Caco-2 (cell line): Measurements from ENCODE around the gene COL17A1. TPM values are rescaled to one million over a fixed set of nuclear protein-coding genes. Genes with fewer than 3 reads are reported as not detected.

Source experiments
- BruUV-seq: library from RNA; stranded (reverse); fragments of 400-500 nt; replicated peaks from 2 replicates; lab custom pipeline; 2021; lab: Mats Ljungman, UMichigan
- CTCF ChIA-PET: fragments of 300-600 bp; sonication (Branson Sonifier 250); formaldehyde crosslinking; loops from one replicate; lab custom pipeline; 2022; ENCODE audit warnings: antibody characterized with exemption; lab: Charles Lee
- POLR2A ChIA-PET: fragments of 300-600 bp; sonication (Branson Sonifier 250); formaldehyde crosslinking; loops from one replicate; lab custom pipeline; 2022; ENCODE audit warnings: antibody characterized with exemption; lab: Charles Lee
- DNase-seq, 2 experiments: peaks; one replicate each; pipeline versions ENCODE4 v3.0.0 to v3.0.0-alpha.2; 2020 to 2022
- H3K27me3 ChIP-seq: replicated peaks from 2 replicates; pipeline ENCODE4 v1.6.0; 2011; ENCODE audit warnings: low read length; ENCODE audit not compliant: control insufficient read depth, insufficient read depth
- H3K36me3 ChIP-seq: 2 replicates; pipeline ENCODE4 v1.5.1; 2011; ENCODE audit warnings: low read length; ENCODE audit not compliant: control insufficient read depth, insufficient read depth
- H3K4me1 ChIP-seq: fragments of 250-450 bp; sonication (Bioruptor Pico); 2 replicates; pipeline ENCODE4 v1.5.1; 2020; ENCODE audit warnings: mild to moderate bottlenecking
- H3K4me3 ChIP-seq: 2 replicates; pipeline ENCODE4 v1.5.1; 2011; ENCODE audit warnings: low read depth, mild to moderate bottlenecking, control low read depth, low read length
- H3K9me3 ChIP-seq: fragments of 250-450 bp; sonication (Bioruptor Pico); 2 replicates; pipeline ENCODE4 v1.5.1; 2020; ENCODE audit warnings: mild to moderate bottlenecking, moderate library complexity
- H3K27ac Mint-ChIP-seq: one replicate; pipeline ENCODE4 v1.8.0; 2022; ENCODE audit warnings: mixed read lengths; ENCODE audit not compliant: unreplicated experiment
- H3K27me3 Mint-ChIP-seq: one replicate; pipeline ENCODE4 v1.8.0; 2022; ENCODE audit warnings: mixed read lengths; ENCODE audit not compliant: insufficient read depth, unreplicated experiment
- H3K36me3 Mint-ChIP-seq: one replicate; pipeline ENCODE4 v1.8.0; 2022; ENCODE audit warnings: mild to moderate bottlenecking, mixed read lengths; ENCODE audit not compliant: insufficient read depth, unreplicated experiment
- H3K4me1 Mint-ChIP-seq: one replicate; pipeline ENCODE4 v1.8.0; 2022; ENCODE audit warnings: low read depth, mixed read lengths; ENCODE audit not compliant: unreplicated experiment
- H3K4me3 Mint-ChIP-seq: one replicate; pipeline ENCODE4 v1.8.0; 2022; ENCODE audit warnings: mild to moderate bottlenecking, moderate library complexity, mixed read lengths; ENCODE audit not compliant: unreplicated experiment
- H3K9me3 Mint-ChIP-seq: one replicate; pipeline ENCODE4 v1.8.0; 2022; ENCODE audit warnings: mixed read lengths; ENCODE audit not compliant: unreplicated experiment
- CTCF ChIP-seq, 2 experiments: fragments of 200-600 bp in 1 of 2; IDR thresholded peaks; 1 replicate in 1 of 2; 2 replicates in 1 of 2; pipeline versions ENCODE4 v1.5.1 to v1.8.0; 2011 to 2022; ENCODE audit warnings: antibody characterized with exemption in 1 of 2, control low read depth in 1 of 2, inconsistent platforms in 1 of 2, low read depth in 1 of 2, low read length in 1 of 2, mild to moderate bottlenecking in 1 of 2, moderate library complexity in 1 of 2; ENCODE audit not compliant: insufficient read depth in 1 of 2, severe bottlenecking in 1 of 2, unreplicated experiment in 1 of 2
- intact Hi-C: fragments of 100-400 bp; cut with micrococcal nuclease; formaldehyde crosslinking; loops from one replicate; pipeline ENCODE4 v1.10.0; 2022; ENCODE audit not compliant: unreplicated experiment
- total RNA-seq: library from RNA; stranded (reverse); gene quantifications from 2 replicates; pipeline ENCODE4 v1.2.3, GENCODE V29; 2022

COL17A1 gene
- total RNA-seq, 1 experiment from 2014 or later, result 0.45 TPM

GRCh38 chr10:104049504-104050250 is 36.0 kb downstream of the COL17A1 start:
- Histone ChIP-seq H3K4me1 (peaks cover 13% of the 10 kb centered on the region; the same call in 1 of the 2 replicates), H3K9me3 (no peaks in the 10 kb centered on the region), H3K4me3 (no peak overlapping the region), H3K27me3 (no peaks in the 10 kb centered on the region), H3K36me3 (no peaks in the 10 kb centered on the region)
- CTCF ChIA-PET, result no interaction called here
- no TSS peak for BruUV-seq
- H3K9me3 Mint-ChIP-seq, result no peaks in the 10 kb centered on the region
- no peak for DNase-seq
- H3K4me3 Mint-ChIP-seq, result no peak overlapping the region
- no peak for TF ChIP-seq CTCF (IDR thresholded peaks at IDR 0.05; ENCODE audit: insufficient read depth in 1 of 2, low read depth in 1 of 2, low read length in 1 of 2, severe bottlenecking in 1 of 2, unreplicated experiment in 1 of 2)
- no peaks in the 10 kb centered on the region for H3K4me1 Mint-ChIP-seq
- POLR2A ChIA-PET, result no interaction called here
- no peak overlapping the region for H3K27ac Mint-ChIP-seq
- intact Hi-C loops, result loop anchor here (5.0 kb wide), 1 partner anchor 303 kb away; the partner anchor contains the start of gene CFAP58
- no peaks in the 10 kb centered on the region for H3K36me3 Mint-ChIP-seq
- no peaks in the 10 kb centered on the region for H3K27me3 Mint-ChIP-seq

GRCh38 chr10:104046651-104047050 is 39.0 kb downstream of the COL17A1 start:
- H3K4me1 ChIP-seq, result no peaks in the 10 kb centered on the region; the same call in 1 of the 2 replicates
- H3K9me3 ChIP-seq, result no peaks in the 10 kb centered on the region
- Mint-ChIP-seq H3K36me3 (no peaks in the 10 kb centered on the region), H3K27ac (no peak overlapping the region), H3K27me3 (no peaks in the 10 kb centered on the region), H3K4me3 (no peak overlapping the region), H3K4me1 (no peaks in the 10 kb centered on the region), H3K9me3 (no peaks in the 10 kb centered on the region)
- H3K36me3 ChIP-seq, result no peaks in the 10 kb centered on the region
- H3K4me3 ChIP-seq, result no peak overlapping the region
- TF ChIP-seq CTCF (IDR thresholded peaks at IDR 0.05; ENCODE audit: insufficient read depth in 1 of 2, low read depth in 1 of 2, low read length in 1 of 2, severe bottlenecking in 1 of 2, unreplicated experiment in 1 of 2), result no peak
- POLR2A ChIA-PET, result no interaction called here
- no peaks in the 10 kb centered on the region for H3K27me3 ChIP-seq
- no peak for DNase-seq
- CTCF ChIA-PET, result no interaction called here
- intact Hi-C loops, result loop anchor here (5.0 kb wide), 1 partner anchor 306 kb away; the partner anchor contains the start of gene CFAP58
- no TSS peak for BruUV-seq

- Histone ChIP-seq H3K27me3 (no peaks in the 10 kb centered on the region), H3K36me3 (no peaks in the 10 kb centered on the region), H3K9me3 (no peaks in the 10 kb centered on the region), H3K4me1 (no peaks in the 10 kb centered on the region; the same call in 1 of the 2 replicates), H3K4me3 (no peak overlapping the region)
- H3K27ac Mint-ChIP-seq, result peak overlapping the region; percentile 48
- H3K4me3 Mint-ChIP-seq, result no peak overlapping the region
- CTCF ChIA-PET, result interaction anchor here (1.4 to 1.8 kb wide), 2 partner anchors 76 to 157 kb away, joined by 6 read pairs; partner anchors contain the start of gene SFR1
- peak; percentile 71 to 77 for DNase-seq
- H3K36me3 Mint-ChIP-seq, result no peaks in the 10 kb centered on the region
- BruUV-seq, result no TSS peak
- TF ChIP-seq CTCF (IDR thresholded peaks at IDR 0.05; ENCODE audit: insufficient read depth in 1 of 2, low read depth in 1 of 2, low read length in 1 of 2, severe bottlenecking in 1 of 2, unreplicated experiment in 1 of 2), result peak; percentile 63 to 95
- no peaks in the 10 kb centered on the region for H3K27me3 Mint-ChIP-seq
- H3K9me3 Mint-ChIP-seq, result no peaks in the 10 kb centered on the region
- POLR2A ChIA-PET, result no interaction called here
- no peaks in the 10 kb centered on the region for H3K4me1 Mint-ChIP-seq
- intact Hi-C loops, result loop anchor here (1.0 to 5.0 kb wide), 5 partner anchors 35 to 307 kb away; partner anchors contain the start of gene CFAP58
Measured at GRCh38 chr10:104045151-104046089, 40.3 kb downstream of the COL17A1 start.
